Measurements from ENCODE around the gene L1TD1. TPM values are rescaled to one million over a fixed set of nuclear protein-coding genes. Genes with fewer than 3 reads are reported as not detected.

L1TD1 gene
- total and polyA plus RNA-seq, 2 of the 13 experiments (the other 11 are each of a cell fraction or from before 2014, with no cell fraction given), result not detected

GRCh38 chr1:62259551-62259950 lies 64.9 kb downstream of the L1TD1 start (continued):
- TF ChIP-seq KIAA2018 (CRISPR knock-in tag; IDR thresholded peaks at IDR 0.05; ENCODE audit: borderline replicate concordance) (no peak), ZNF572 (CRISPR knock-in tag; IDR thresholded peaks at IDR 0.05) (no peak), HOXD1 (CRISPR knock-in tag; IDR thresholded peaks at IDR 0.05) (no peak)

GRCh38 chr1:62260688-62261087 lies 66.0 kb downstream of the L1TD1 start:
- Histone ChIP-seq H3K36me3 (replicated peaks in 1 of 2; ENCODE audit: control insufficient read depth in 1 of 2, insufficient read depth in 2 of 2, low read length in 2 of 2) (peaks cover 10 to 52% of the 10 kb centered on the region in 2 experiments), H3K27me3 (ENCODE audit: control insufficient read depth in 1 of 2, insufficient read depth in 2 of 2, low read length in 2 of 2) (no peaks in the 10 kb centered on the region; a peak in 1 of 5 replicates), H3K4me2 (ENCODE audit: low read depth, low read length) (no peak overlapping the region), H3K9me3 (ENCODE audit: low read length) (no peaks in the 10 kb centered on the region), H3K79me2 (ENCODE audit: insufficient read depth, low read length) (no peaks in the 10 kb centered on the region), H3K4me3 (replicated peaks in 1 of 3; ENCODE audit: insufficient read depth in 1 of 3, low read depth in 2 of 3, low read length in 3 of 3) (no peak overlapping the region), H2AFZ (ENCODE audit: low read length) (no peak overlapping the region), H3K9ac (ENCODE audit: insufficient read depth, low read depth, low read length) (no peak overlapping the region), H4K20me1 (ENCODE audit: insufficient read depth, low read length) (no peaks in the 10 kb centered on the region; the same call in 1 of the 2 replicates), H3K27ac (ENCODE audit: extremely low read length, insufficient read depth, low read length) (no peak overlapping the region), H3K4me1 (ENCODE audit: insufficient read depth, low read length) (no peaks in the 10 kb centered on the region)
- no TSS peak for BruUV-seq (replicated peaks)
- WGBS (ENCODE audit: low lambda C conversion rate), result 99% methylated on average over 3 of the region's 3 CpGs
- ChIA-PET POLR2A (no interaction called here), CTCF (ENCODE audit: low intra/inter-chr PET ratio, low total read pairs) (no interaction called here)
- no peak for ATAC-seq
- no peak for DNase-seq (ENCODE audit: low spot score)
- no peak for FAIRE-seq
- in situ Hi-C loops (cut with HindIII; ENCODE audit: extremely low pct_ligation_motif_present, low pct_unique_long_range_greater_than_20kb), result no loop called here
- intact Hi-C loops (cut with micrococcal nuclease; ENCODE audit: unreplicated experiment), result no loop called here
- no peak for TF ChIP-seq TSC22D2 (CRISPR knock-in tag; IDR thresholded peaks at IDR 0.05; ENCODE audit: borderline replicate concordance)
- TF ChIP-seq ZNF234 (CRISPR knock-in tag; conservative IDR thresholded peaks at IDR 0.05), result no peak
- no peak for TF ChIP-seq ZBTB10 (CRISPR knock-in tag; IDR thresholded peaks at IDR 0.05; ENCODE audit: borderline replicate concordance)
- TF ChIP-seq ZNF652 (CRISPR knock-in tag; IDR thresholded peaks at IDR 0.05; ENCODE audit: borderline replicate concordance, low read depth), result no peak
- TF ChIP-seq DR1 (CRISPR knock-in tag; IDR thresholded peaks at IDR 0.05), result no peak
